ENCODE measurements around the gene KAZALD1. TPM values are rescaled to one million over a fixed set of nuclear protein-coding genes. Genes with fewer than 3 reads are reported as not detected.

The KAZALD1 gene
- polyA plus RNA-seq, 1 experiment, result 10.8 TPM

DNA sequence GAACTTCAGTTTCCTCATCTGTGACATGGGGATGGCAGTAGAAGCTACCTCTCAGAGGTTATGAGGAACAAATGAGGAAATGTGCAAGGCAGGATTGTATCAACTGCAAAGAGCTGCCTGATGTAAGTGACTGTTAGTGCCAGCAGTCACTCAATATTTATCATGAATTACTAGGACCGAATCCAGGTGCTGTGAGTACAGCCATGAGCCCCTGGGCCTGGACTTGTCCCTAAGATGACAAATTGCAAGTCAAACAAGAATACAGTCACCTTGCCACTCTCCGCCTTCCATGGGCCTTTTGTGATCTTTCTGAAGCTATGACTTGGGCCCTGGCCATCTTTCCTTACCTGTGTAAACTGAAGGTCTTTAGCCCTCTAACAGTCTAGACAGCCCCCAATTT lies 41.6 kb downstream of the KAZALD1 start:
- CTCF ChIA-PET, result interaction anchor here (13.9 kb wide), 1 partner anchor 40 kb away, joined by 304 read pairs; no protein-coding TSS in a partner anchor

DNA sequence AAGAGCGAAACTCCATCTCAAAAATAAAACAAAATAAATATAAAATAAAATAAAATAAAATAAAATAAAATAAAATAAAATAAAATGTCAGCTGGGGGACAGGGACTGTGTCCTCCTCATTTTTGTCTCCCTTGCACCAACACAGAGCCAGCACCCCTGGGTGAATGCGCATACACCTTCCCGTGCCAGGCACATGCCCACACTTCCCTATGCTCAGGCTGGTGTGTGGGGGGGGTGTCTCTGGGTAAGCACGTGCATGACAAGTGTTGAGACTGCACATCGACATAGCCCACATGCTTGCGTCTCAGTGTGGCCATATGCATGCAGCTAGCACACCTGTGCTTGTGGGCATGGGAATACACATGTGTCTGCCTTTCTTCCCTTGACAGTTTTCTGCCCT lies 44.6 kb downstream of the KAZALD1 start:
- Histone ChIP-seq H3K4me3 (ENCODE audit: low read depth, low read length) (no peak overlapping the region), H3K27ac (ENCODE audit: low read depth, low read length) (no peak overlapping the region), H3K27me3 (ENCODE audit: control insufficient read depth, insufficient read depth, low read length) (peaks cover 42% of the 10 kb centered on the region), H3K9me3 (ENCODE audit: control insufficient read depth, insufficient read depth, low read length) (no peaks in the 10 kb centered on the region)
- ChIA-PET POLR2A (no interaction called here), CTCF (no interaction called here)
- TF ChIP-seq, protein P1, sequence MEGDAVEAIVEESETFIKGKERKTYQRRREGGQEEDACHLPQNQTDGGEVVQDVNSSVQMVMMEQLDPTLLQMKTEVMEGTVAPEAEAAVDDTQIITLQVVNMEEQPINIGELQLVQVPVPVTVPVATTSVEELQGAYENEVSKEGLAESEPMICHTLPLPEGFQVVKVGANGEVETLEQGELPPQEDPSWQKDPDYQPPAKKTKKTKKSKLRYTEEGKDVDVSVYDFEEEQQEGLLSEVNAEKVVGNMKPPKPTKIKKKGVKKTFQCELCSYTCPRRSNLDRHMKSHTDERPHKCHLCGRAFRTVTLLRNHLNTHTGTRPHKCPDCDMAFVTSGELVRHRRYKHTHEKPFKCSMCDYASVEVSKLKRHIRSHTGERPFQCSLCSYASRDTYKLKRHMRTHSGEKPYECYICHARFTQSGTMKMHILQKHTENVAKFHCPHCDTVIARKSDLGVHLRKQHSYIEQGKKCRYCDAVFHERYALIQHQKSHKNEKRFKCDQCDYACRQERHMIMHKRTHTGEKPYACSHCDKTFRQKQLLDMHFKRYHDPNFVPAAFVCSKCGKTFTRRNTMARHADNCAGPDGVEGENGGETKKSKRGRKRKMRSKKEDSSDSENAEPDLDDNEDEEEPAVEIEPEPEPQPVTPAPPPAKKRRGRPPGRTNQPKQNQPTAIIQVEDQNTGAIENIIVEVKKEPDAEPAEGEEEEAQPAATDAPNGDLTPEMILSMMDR (IDR thresholded peaks at IDR 0.05; ENCODE audit: low read depth, low read length), result no peak
- no peak for DNase-seq (ENCODE audit: low read depth, low spot score)

More for the DNA sequence above, 41.6 kb downstream of the KAZALD1 start:
- POLR2A ChIA-PET, result no interaction called here
- Histone ChIP-seq H3K9me3 (ENCODE audit: control insufficient read depth, insufficient read depth, low read length) (no peaks in the 10 kb centered on the region), H3K4me3 (ENCODE audit: low read depth, low read length) (no peak overlapping the region), H3K27ac (ENCODE audit: low read depth, low read length) (no peak overlapping the region), H3K27me3 (ENCODE audit: control insufficient read depth, insufficient read depth, low read length) (peaks cover 49% of the 10 kb centered on the region)
- TF ChIP-seq, protein P1 (IDR thresholded peaks at IDR 0.05; ENCODE audit: low read depth, low read length), result no peak
- no peak for DNase-seq (ENCODE audit: low read depth, low spot score)

DNA sequence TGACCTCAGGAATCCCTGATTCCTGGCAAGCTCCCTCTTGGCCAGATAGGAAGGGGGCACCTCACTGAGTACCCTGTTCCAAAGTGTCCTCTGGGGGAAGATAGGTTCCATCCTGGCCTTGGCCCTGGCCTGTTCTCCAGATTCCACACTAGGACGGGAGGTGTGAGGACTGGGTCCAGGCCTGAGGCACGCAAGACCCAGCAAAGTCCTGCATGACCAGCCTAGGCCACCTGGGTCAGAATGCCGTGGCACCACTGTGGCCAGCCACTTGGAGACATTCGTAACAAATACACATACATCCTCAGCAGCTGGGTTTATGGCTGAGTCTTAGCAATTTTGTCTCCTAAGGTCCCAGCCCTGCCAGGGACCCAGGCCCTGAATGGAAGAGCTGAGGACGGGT lies 46.0 kb downstream of the KAZALD1 start:
- TF ChIP-seq, protein P1 (IDR thresholded peaks at IDR 0.05; ENCODE audit: low read depth, low read length), result no peak
- ChIA-PET POLR2A (no interaction called here), CTCF (interaction anchor here (3.3 kb wide), 1 partner anchor 35 kb away, joined by 16 read pairs; no protein-coding TSS in a partner anchor)
- Histone ChIP-seq H3K4me3 (ENCODE audit: low read depth, low read length) (no peak overlapping the region), H3K27ac (ENCODE audit: low read depth, low read length) (no peak overlapping the region), H3K27me3 (ENCODE audit: control insufficient read depth, insufficient read depth, low read length) (peaks cover 48% of the 10 kb centered on the region), H3K9me3 (ENCODE audit: control insufficient read depth, insufficient read depth, low read length) (no peaks in the 10 kb centered on the region)
- DNase-seq (ENCODE audit: low read depth, low spot score), result no peak

DNA sequence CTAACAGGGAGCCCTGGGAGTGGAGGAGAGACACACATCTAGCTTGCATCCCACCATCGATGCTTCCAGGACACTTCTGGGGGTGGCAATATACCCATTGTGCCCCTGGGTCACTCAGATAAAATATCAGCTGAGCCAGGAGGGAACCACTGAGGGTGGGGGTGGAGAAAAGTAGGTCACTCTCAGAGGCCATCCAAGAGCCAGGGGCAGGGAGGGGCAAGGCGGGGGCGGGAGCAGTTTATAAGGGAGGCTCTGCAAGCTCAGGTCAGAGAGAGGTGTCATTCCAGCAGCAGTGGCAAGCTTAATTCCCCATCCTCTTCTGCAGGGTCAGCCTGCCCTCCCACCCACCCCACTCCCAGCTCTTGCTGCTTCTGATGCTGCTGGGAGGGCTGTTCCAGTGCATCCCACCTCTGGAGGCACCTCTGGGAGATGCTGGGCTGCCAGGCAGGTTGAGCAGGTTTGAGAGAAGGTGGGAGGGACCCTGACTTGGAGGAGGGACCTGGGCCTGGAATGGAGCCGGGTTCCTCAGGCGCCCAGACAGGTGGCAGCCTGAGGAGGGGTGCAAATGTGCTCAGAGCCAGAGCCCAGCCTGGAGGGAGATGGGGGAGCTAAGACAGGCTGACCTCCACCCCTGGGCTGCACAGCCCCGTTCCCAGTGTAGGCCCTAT lies 49.2 kb downstream of the KAZALD1 start:
- Histone ChIP-seq H3K27ac (ENCODE audit: low read depth, low read length) (no peak overlapping the region), H3K27me3 (ENCODE audit: control insufficient read depth, insufficient read depth, low read length) (peaks cover 61% of the 10 kb centered on the region), H3K4me3 (ENCODE audit: low read depth, low read length) (no peak overlapping the region), H3K9me3 (ENCODE audit: control insufficient read depth, insufficient read depth, low read length) (no peaks in the 10 kb centered on the region)
- TF ChIP-seq, protein P1 (IDR thresholded peaks at IDR 0.05; ENCODE audit: low read depth, low read length), result no peak
- CTCF ChIA-PET, result interaction anchor here (0.9 kb wide), 1 partner anchor 16 kb away, joined by 3 read pairs; no protein-coding TSS in a partner anchor
- DNase-seq (ENCODE audit: low read depth, low spot score), result no peak
- POLR2A ChIA-PET, result interaction anchor here (0.6 kb wide), 1 partner anchor 9 kb away, joined by 3 read pairs; no protein-coding TSS in a partner anchor

DNA sequence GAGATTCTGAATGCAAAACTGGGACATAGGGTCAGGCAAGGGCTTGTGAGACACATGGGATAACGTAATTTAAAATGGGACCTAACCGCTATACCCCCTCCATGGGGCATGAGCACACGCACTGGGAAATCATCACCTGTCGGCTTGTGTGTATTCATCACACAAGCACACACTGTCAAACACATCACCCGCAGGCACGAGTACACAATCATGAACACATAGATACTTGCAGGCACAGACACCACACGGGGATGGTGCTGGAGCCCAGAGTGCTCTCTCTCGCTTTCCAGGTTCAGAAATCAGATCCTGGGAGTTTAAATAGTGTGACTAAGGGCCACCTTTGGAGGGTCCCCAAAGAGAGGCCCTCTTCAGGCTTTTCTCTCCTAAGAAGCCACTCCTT lies 49.8 kb downstream of the KAZALD1 start:
- Histone ChIP-seq H3K4me3 (ENCODE audit: low read depth, low read length) (no peak overlapping the region), H3K9me3 (ENCODE audit: control insufficient read depth, insufficient read depth, low read length) (no peaks in the 10 kb centered on the region), H3K27ac (ENCODE audit: low read depth, low read length) (no peak overlapping the region), H3K27me3 (ENCODE audit: control insufficient read depth, insufficient read depth, low read length) (peaks cover 64% of the 10 kb centered on the region)
- TF ChIP-seq, protein P1 (IDR thresholded peaks at IDR 0.05; ENCODE audit: low read depth, low read length), result no peak
- ChIA-PET CTCF (no interaction called here), POLR2A (no interaction called here)
- no peak for DNase-seq (ENCODE audit: low read depth, low spot score)
